Lower lobe of right lung (tissue), 2 donors: ENCODE measurements around the gene TMEM106C. TPM values are rescaled to one million over a fixed set of nuclear protein-coding genes. Genes with fewer than 3 reads are reported as not detected.
A peak's percentile ranks its signal among the peaks of the same experiment; 100 is the strongest.

ENCODE experiments used
- ATAC-seq, 2 donors: fragments of 200-7000 bp; cut with Tn5 transposase; one replicate each; pipeline ENCODE4 v1.9.1; 2020 to 2022; ENCODE audit warnings: mild to moderate bottlenecking in 2 of 2, moderate library complexity in 2 of 2
- DNase-seq: peaks from one replicate; pipeline ENCODE4 v3.0.0-alpha.2; 2020
- H3K27ac ChIP-seq: fragments of 200-600 bp; one replicate; pipeline ENCODE4 v1.8.0; 2022
- H3K27me3 ChIP-seq: fragments of 200-600 bp; one replicate; pipeline ENCODE4 v1.8.0; 2022; ENCODE audit warnings: low read depth
- H3K36me3 ChIP-seq: fragments of 200-600 bp; one replicate; pipeline ENCODE4 v1.8.0; 2022; ENCODE audit warnings: mild to moderate bottlenecking
- H3K4me1 ChIP-seq: fragments of 200-600 bp; one replicate; pipeline ENCODE4 v1.8.0; 2022
- H3K4me3 ChIP-seq: fragments of 200-600 bp; one replicate; pipeline ENCODE4 v1.8.0; 2022; ENCODE audit warnings: mild to moderate bottlenecking
- H3K9me3 ChIP-seq: fragments of 200-600 bp; one replicate; pipeline ENCODE4 v1.8.0; 2022
- intact Hi-C: fragments of 100-400 bp; cut with DNase I; formaldehyde crosslinking; loops from one replicate; pipeline ENCODE4 v1.11.0; 2022
- total RNA-seq: library from RNA; stranded (reverse); fragmentation: NEBNext Ultra II Directional; extraction: Animal tissue kit (Norgen Biotek cat#: 25700); gene quantifications from one replicate; pipeline ENCODE4 v1.2.1, GENCODE V29; 2021
- TF ChIP-seq, protein P1 (sequence below): fragments of 200-600 bp; IDR thresholded peaks from one replicate; pipeline ENCODE4 v1.8.0; 2022; ENCODE audit warnings: antibody characterized with exemption, mild to moderate bottlenecking
- donor health status: DM: no; HTN: yes; CAD: no; lungs with severe emphysema.

The TMEM106C gene
- total RNA-seq, 1 donor from 2014 or later, result 39.3 TPM

- Histone ChIP-seq H3K4me1 (no peaks in the 10 kb centered on the region), H3K4me3 (no peak overlapping the region), H3K36me3 (no peaks in the 10 kb centered on the region), H3K27ac (no peak overlapping the region), H3K9me3 (no peaks in the 10 kb centered on the region), H3K27me3 (no peaks in the 10 kb centered on the region)
- ATAC-seq, result no peak
- DNase-seq, result no peak
- intact Hi-C loops, result no loop called here
- TF ChIP-seq, protein P1, sequence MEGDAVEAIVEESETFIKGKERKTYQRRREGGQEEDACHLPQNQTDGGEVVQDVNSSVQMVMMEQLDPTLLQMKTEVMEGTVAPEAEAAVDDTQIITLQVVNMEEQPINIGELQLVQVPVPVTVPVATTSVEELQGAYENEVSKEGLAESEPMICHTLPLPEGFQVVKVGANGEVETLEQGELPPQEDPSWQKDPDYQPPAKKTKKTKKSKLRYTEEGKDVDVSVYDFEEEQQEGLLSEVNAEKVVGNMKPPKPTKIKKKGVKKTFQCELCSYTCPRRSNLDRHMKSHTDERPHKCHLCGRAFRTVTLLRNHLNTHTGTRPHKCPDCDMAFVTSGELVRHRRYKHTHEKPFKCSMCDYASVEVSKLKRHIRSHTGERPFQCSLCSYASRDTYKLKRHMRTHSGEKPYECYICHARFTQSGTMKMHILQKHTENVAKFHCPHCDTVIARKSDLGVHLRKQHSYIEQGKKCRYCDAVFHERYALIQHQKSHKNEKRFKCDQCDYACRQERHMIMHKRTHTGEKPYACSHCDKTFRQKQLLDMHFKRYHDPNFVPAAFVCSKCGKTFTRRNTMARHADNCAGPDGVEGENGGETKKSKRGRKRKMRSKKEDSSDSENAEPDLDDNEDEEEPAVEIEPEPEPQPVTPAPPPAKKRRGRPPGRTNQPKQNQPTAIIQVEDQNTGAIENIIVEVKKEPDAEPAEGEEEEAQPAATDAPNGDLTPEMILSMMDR, result no peak
These were observed 32.2 kb upstream of the TMEM106C start for GRCh38 chr12:47931187-47931586.

- Histone ChIP-seq H3K27ac (no peak overlapping the region), H3K9me3 (no peaks in the 10 kb centered on the region), H3K4me3 (no peak overlapping the region), H3K36me3 (no peaks in the 10 kb centered on the region), H3K4me1 (no peaks in the 10 kb centered on the region), H3K27me3 (no peaks in the 10 kb centered on the region)
- intact Hi-C loops, result no loop called here
- ATAC-seq (peak; percentile 51 to 80), DNase-seq (no peak)
- TF ChIP-seq, protein P1, result no peak
These were observed 28.2 kb upstream of the TMEM106C start for GRCh38 chr12:47935184-47935583.

GRCh38 chr12:47938093-47938492 is 25.3 kb upstream of the TMEM106C start:
- no peaks in the 10 kb centered on the region for H3K36me3 ChIP-seq
- H3K4me3 ChIP-seq, result no peak overlapping the region
- intact Hi-C loops, result no loop called here
- H3K9me3 ChIP-seq, result no peaks in the 10 kb centered on the region
- no peaks in the 10 kb centered on the region for H3K4me1 ChIP-seq
- no peak overlapping the region for H3K27ac ChIP-seq
- H3K27me3 ChIP-seq, result peaks cover 15% of the 10 kb centered on the region
- TF ChIP-seq, protein P1, result no peak
- no peak for ATAC-seq
- no peak for DNase-seq

DNA sequence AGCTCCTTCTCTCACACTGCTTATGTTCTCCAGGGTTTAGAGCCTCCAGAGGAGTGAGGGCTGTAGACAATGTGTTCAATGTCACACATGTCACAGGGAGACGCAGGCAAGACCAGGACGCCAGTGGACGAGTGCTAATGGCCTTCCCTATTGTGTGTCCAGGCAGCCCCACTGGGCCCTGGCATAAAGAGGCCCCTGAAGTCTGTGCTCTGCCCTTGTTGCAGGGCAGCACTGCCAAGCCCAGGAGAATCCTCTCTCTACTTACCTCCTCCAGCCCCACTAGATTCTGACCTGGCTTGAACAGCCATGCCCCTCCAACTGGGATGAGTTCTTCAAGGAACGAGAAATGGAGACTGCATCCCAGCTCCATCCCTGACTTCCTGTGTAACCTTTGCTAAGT is 24.8 kb upstream of the TMEM106C start:
- DNase-seq, result no peak
- TF ChIP-seq, protein P1, result no peak
- no peaks in the 10 kb centered on the region for H3K36me3 ChIP-seq
- no peaks in the 10 kb centered on the region for H3K9me3 ChIP-seq
- no peak overlapping the region for H3K4me3 ChIP-seq
- intact Hi-C loops, result no loop called here
- ATAC-seq, result no peak
- H3K27me3 ChIP-seq, result peaks cover 18% of the 10 kb centered on the region
- no peaks in the 10 kb centered on the region for H3K4me1 ChIP-seq
- H3K27ac ChIP-seq, result no peak overlapping the region

GRCh38 chr12:47939009-47939601 is 24.3 kb upstream of the TMEM106C start:
- Histone ChIP-seq H3K4me3 (no peak overlapping the region), H3K4me1 (no peaks in the 10 kb centered on the region), H3K36me3 (no peaks in the 10 kb centered on the region), H3K27ac (no peak overlapping the region), H3K27me3 (peaks cover 18% of the 10 kb centered on the region), H3K9me3 (no peaks in the 10 kb centered on the region)
- TF ChIP-seq, protein P1, result no peak
- intact Hi-C loops, result no loop called here
- no peak for ATAC-seq
- no peak for DNase-seq
